Measurements from ENCODE around the gene CMC2.

DNA sequence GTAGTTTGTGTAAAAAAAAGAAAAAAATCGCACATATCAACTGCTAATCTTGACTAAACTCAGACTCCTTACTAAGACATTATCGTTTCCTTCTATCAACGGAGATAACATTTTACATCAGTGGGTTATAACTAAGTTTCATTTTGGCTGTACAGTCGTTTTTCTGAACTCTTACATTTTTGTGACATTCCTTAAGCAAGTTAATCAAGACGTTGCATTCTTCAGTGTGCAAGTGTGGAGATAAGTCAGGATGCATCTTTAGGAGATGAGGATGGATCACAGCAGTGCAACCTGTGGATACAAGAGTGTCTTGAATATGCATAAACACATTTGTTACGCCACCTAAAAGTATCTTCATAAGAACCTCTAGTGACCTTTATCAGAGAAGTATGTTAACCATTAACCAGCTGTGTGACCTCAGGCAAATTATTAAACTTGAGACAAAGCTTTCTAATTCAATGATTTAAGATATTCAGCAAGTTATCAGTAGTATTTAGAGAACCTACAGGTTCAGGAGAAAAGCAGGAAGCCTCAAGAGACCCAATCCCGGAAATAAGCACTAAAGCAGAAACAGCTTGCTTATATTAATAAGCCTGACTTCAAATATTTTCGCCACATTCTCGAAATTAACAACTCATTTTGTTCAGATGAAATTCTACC lies 9.4 kb downstream of the CMC2 start:
- TF ChIP-seq, protein P1, sequence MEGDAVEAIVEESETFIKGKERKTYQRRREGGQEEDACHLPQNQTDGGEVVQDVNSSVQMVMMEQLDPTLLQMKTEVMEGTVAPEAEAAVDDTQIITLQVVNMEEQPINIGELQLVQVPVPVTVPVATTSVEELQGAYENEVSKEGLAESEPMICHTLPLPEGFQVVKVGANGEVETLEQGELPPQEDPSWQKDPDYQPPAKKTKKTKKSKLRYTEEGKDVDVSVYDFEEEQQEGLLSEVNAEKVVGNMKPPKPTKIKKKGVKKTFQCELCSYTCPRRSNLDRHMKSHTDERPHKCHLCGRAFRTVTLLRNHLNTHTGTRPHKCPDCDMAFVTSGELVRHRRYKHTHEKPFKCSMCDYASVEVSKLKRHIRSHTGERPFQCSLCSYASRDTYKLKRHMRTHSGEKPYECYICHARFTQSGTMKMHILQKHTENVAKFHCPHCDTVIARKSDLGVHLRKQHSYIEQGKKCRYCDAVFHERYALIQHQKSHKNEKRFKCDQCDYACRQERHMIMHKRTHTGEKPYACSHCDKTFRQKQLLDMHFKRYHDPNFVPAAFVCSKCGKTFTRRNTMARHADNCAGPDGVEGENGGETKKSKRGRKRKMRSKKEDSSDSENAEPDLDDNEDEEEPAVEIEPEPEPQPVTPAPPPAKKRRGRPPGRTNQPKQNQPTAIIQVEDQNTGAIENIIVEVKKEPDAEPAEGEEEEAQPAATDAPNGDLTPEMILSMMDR (IDR thresholded peaks at IDR 0.05): no peak
- no peak for TF ChIP-seq EP300 (IDR thresholded peaks at IDR 0.05)

Measured in ovary (tissue), 3 donors.